H1 (cell line): Measurements from ENCODE around the gene ECE2. TPM values are rescaled to one million over a fixed set of nuclear protein-coding genes. Genes with fewer than 3 reads are reported as not detected.
A peak's percentile ranks its signal among the peaks of the same experiment; 100 is the strongest.

ENCODE experiments used
- CEBPB ChIP-seq: IDR thresholded peaks from 2 replicates; pipeline ENCODE4 v1.6.1; 2012; ENCODE audit warnings: low read depth, low read length
- GTF2F1 ChIP-seq: IDR thresholded peaks from 2 replicates; pipeline ENCODE4 v1.6.1; 2012; ENCODE audit warnings: low read depth, low read length, improper control_type of control experiment, borderline replicate concordance
- KDM4A ChIP-seq: IDR thresholded peaks from one replicate; pipeline ENCODE4 v1.7.1; 2012; ENCODE audit warnings: low read depth, mild to moderate bottlenecking, moderate library complexity, low read length, inconsistent platforms; ENCODE audit not compliant: severe bottlenecking
- SP4 ChIP-seq: IDR thresholded peaks from 2 replicates; pipeline ENCODE4 v1.6.1; 2012; ENCODE audit warnings: low read length, inconsistent platforms
- SUZ12 ChIP-seq: fragments of 200-600 bp; sonication (generic); IDR thresholded peaks from 2 replicates; pipeline ENCODE4 v1.6.1; 2012; ENCODE audit warnings: mild to moderate bottlenecking, inconsistent platforms, low read length, moderate library complexity, mixed read lengths
- TEAD4 ChIP-seq: IDR thresholded peaks from 2 replicates; pipeline ENCODE4 v1.6.1; 2012; ENCODE audit warnings: low read depth, low read length, inconsistent platforms, mixed read lengths
- polyA plus RNA-seq, 7 experiments: library from polyadenylated mRNA; depleted of rRNA in 3 of 7; stranded (reverse) in 5 of 7; unstranded in 2 of 7; fragments of >200 nt in 5 of 7; fragments of 200-250 nt in 2 of 7; gene quantifications; 1 replicate in 5 of 7; 2 replicates in 1 of 7; 4 replicates in 1 of 7; pipeline versions ENCODE4 v1.2.1 to v1.2.3, GENCODE V29; 2011 to 2013; ENCODE audit warnings: missing spikeins in 2 of 7, mixed read lengths in 2 of 7
- total RNA-seq: library from RNA; stranded (reverse); fragmentation: NEBNext Ultra II Directional; extraction: Animal tissue kit (Norgen Biotek cat#: 25700); gene quantifications from 2 replicates; pipeline ENCODE4 v1.2.1, GENCODE V29; 2021

The ECE2 gene
- total and polyA plus RNA-seq, 2 of the 8 experiments (the other 6 are each of a cell fraction or from before 2014, with no cell fraction given) = 0.44 to 0.86 TPM

DNA sequence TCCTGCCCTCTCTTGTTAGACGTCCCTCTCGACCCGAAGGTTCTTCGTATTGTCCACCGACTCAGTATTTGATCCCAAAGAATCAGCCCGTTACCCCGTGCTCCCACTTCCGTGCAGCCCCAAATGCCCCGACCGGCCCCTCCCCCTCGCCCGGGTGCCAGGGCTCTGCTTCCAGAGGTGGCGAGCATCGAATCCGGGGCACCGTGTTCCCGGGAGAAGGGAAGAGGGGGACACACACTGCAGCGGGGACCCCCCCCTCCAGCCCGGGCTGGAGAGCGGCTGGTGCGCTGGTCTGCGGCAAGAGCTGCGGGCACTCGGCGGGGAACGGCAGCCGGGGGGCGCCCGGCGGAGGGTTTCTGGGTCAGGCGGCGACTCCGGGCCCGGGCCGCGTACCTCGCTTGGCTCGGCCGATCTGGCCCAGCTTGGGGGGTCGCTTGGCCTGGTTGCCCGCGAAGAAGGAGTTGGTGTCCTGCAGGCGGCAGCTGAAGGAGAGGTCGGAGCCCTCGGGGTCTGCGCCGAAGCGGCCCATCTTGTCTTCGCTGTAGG lies 15.0 kb upstream of the ECE2 start (continued):
- TF ChIP-seq TEAD4 (no peak), KDM4A (peak; percentile 47), CEBPB (no peak), SP4 (no peak), SUZ12 (peak; percentile 41), GTF2F1 (no peak)
